ENCODE measurements around the gene VIT.

The VIT gene

DNA sequence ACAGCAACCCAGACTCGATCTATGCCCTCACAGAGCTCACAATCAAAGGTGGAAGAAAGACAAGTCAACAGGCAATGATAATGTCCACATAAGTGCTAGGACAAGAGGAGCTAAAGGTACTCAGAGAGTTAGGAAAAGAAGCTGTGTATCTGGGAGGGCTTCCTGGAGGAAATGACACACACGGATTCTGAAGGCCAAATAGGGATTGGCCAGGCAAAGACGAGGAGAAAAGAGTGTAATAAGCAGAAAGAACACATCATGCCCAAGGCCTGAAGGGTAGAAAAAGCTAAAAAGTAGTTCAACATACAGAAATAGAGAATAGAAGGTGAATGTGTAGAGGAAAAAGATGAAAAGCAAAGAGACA is 36.1 kb downstream of the VIT start:
- no peak overlapping the region for H3K27ac ChIP-seq

DNA sequence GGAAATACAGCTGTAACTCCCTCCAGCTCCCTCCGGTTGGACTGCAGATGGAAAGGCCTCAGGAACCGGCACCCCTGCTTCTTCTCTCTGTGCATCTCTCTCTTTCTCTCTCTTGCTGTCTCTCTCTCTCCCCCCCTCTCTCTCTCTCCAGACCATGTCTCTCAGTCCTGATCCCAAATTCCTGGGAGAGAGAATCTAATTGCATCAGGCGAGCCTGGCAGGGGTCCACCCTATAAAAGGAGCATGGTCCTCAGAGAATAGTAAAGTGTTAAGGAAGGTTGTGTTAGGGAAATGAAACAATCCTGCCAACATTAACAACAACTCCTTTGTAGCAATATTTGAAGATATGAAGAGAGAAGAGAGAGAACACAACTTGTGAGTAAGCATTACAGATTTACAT is 36.7 kb downstream of the VIT start:
- TF ChIP-seq, protein P1, sequence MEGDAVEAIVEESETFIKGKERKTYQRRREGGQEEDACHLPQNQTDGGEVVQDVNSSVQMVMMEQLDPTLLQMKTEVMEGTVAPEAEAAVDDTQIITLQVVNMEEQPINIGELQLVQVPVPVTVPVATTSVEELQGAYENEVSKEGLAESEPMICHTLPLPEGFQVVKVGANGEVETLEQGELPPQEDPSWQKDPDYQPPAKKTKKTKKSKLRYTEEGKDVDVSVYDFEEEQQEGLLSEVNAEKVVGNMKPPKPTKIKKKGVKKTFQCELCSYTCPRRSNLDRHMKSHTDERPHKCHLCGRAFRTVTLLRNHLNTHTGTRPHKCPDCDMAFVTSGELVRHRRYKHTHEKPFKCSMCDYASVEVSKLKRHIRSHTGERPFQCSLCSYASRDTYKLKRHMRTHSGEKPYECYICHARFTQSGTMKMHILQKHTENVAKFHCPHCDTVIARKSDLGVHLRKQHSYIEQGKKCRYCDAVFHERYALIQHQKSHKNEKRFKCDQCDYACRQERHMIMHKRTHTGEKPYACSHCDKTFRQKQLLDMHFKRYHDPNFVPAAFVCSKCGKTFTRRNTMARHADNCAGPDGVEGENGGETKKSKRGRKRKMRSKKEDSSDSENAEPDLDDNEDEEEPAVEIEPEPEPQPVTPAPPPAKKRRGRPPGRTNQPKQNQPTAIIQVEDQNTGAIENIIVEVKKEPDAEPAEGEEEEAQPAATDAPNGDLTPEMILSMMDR (conservative IDR thresholded peaks at IDR 0.05): no peak
- no peak overlapping the region for H3K27ac ChIP-seq

More for the DNA sequence above, 36.1 kb downstream of the VIT start:
- TF ChIP-seq, protein P1 (conservative IDR thresholded peaks at IDR 0.05): no peak

DNA sequence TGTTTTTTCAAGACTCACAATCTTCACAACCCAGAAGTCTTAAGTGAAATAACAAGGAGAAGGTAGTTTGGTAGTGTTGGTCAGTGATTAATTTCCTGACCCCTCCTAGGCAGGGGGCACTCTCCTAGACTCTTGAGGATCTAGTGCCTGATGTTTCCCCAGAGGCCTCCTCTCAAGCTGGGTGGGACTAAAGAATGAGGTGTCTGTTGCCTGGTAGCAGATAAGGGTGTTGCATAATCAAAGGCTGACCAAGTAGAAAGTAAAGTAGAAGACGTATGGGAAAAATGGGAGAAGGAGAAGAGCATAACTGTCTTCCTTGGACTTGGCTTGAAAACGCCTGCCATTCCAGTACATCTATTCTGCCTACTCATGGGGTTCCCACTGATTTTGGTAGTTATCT is 37.8 kb downstream of the VIT start:
- H3K27ac ChIP-seq: no peak overlapping the region
- TF ChIP-seq, protein P1 (conservative IDR thresholded peaks at IDR 0.05): no peak

DNA sequence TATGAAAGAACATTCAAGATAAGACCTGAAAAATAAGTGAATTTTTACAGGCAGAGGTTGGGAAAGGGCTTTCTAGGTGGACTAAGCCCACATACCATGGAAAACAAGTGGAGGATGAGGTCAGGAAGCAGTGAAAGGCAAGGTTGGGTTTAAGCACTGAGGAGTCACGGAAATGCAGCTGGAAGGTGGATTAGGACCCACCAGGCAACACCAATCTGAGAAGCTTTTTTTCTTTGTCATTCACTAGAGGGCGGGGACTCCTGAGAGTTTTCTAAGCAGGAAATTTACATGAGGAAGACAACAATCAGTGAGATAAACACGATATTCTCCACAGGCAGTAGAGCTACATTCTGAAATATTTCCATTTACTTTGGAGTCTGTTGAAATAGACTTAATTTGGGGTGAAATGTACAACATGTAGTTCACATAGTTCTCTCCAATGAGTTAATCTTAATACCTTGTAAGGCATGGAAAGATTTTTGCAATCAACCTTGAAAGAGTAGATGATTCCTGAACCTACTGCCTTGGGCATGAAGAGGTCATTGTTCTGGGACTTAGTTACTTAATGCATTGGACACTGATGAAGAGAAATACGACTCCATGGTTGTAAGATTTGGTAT is 40.7 kb downstream of the VIT start:
- no peak overlapping the region for H3K27ac ChIP-seq

DNA sequence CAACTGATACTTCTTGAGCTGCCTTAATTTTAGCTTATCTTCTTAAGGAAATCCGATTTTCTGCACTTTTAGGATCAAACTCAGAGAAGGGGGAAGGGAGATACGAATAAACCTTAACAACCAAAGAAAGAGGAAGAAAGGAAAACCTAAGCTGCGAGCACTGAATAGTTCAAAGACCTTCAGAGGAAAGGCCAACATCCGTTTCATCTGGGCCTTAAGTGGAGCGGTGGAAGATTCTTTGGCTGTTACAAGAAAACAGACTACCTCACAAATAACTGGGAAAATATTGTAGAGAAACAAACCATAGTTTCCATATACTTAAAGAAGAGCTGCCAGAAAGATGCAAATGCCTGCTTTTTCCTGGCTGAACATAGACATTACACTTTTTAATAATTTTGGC is 43.6 kb downstream of the VIT start:
- H3K27ac ChIP-seq: no peak overlapping the region
- TF ChIP-seq, protein P1 (conservative IDR thresholded peaks at IDR 0.05): no peak

More for the DNA sequence above, 40.7 kb downstream of the VIT start:
- TF ChIP-seq, protein P1 (conservative IDR thresholded peaks at IDR 0.05): no peak

DNA sequence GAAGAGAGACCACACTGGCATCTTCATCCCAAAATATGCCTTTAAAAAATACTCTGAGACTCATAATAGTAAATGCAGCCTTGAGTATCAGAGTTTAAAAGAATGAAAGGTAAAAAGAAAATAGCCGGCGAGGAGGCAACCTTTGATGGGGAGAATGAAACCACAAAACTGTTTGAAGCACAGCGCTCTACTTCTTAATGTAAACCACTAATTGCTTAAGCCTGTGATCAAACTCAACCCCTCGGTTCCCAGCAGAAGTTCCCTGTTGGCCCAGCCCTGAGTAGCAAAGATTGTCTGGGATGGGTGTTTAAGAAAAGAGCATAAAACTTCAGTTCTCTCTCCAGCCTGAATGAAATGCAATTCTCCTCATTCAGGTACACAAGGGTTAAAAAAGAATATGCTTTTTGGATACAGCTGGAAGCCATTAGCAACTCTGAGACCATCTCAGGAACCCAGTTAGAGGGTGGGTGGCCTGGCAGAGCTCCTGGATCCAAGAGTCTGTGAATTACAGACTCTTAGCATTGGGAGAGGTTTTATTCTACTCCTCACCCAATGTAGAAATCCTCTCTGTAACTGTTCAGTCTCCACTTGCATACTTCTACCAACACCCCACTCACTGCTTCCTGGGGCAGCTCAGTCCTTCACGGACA is 44.8 kb downstream of the VIT start:
- H3K27ac ChIP-seq: no peak overlapping the region
- TF ChIP-seq, protein P1 (conservative IDR thresholded peaks at IDR 0.05): no peak

DNA sequence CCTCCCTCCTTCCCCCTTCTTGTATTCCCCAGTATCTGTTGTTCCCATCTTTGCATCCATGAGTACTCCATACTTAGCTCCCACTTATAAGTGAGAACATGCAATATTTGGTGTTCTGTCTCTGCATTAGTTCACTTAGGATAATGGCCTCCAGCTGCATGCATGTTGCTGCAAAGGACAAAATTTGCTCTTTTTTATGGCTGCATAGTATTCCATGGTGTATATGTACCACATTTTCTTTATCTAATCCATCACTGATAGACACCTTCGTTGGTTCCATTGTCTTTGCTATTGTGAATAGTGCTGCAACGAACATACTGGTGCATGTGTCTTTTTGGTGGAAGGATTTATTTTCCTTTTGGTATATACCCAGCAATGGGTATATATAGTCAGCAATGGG is 47.4 kb downstream of the VIT start:
- TF ChIP-seq, protein P1 (conservative IDR thresholded peaks at IDR 0.05): no peak
- H3K27ac ChIP-seq: no peak overlapping the region

Data from VCaP (cell line).